ENCODE results near the gene LPCAT2.

GRCh38 chr16:55621771-55622170 lies 112.9 kb downstream of the LPCAT2 start:
- no peak for TF ChIP-seq CTCF (IDR thresholded peaks at IDR 0.05; ENCODE audit: insufficient read depth, low read depth, low read length)
- no peak for TF ChIP-seq EZH2 (IDR thresholded peaks at IDR 0.05; ENCODE audit: insufficient read depth, low read length)
